ENCODE measurements around the gene TTC31. TPM values are rescaled to one million over a fixed set of nuclear protein-coding genes. Genes with fewer than 3 reads are reported as not detected.
A peak's percentile ranks its signal among the peaks of the same experiment; 100 is the strongest.

TTC31 gene
- total RNA-seq, 1 experiment from 2014 or later = 26.4 TPM

- Histone ChIP-seq H3K27me3 (ENCODE audit: insufficient read depth, low read length) (no peaks in the 10 kb centered on the region), H3K9me2 (ENCODE audit: insufficient read depth) (no peaks in the 10 kb centered on the region), H4K20me1 (ENCODE audit: insufficient read depth) (no peaks in the 10 kb centered on the region), H3K79me2 (ENCODE audit: insufficient read depth, low read length) (peaks cover 42% of the 10 kb centered on the region), H3K4me1 (ENCODE audit: control insufficient read depth in 1 of 2, insufficient read depth in 2 of 2, low read length in 2 of 2) (peaks cover 14 to 30% of the 10 kb centered on the region in 2 experiments), H3K36me3 (ENCODE audit: control insufficient read depth in 1 of 2, insufficient read depth in 2 of 2, low read length in 2 of 2) (peaks cover 18 to 27% of the 10 kb centered on the region in 2 experiments), H3K9ac (ENCODE audit: low read length) (peak overlapping the region; percentile 98; the same call in 1 of the 2 replicates), H3K4me2 (ENCODE audit: low read length) (peak overlapping the region; percentile 86), H2AFZ (ENCODE audit: low read depth, low read length, poor library complexity, severe bottlenecking) (no peak overlapping the region), H3K9me3 (ENCODE audit: control insufficient read depth in 1 of 2, insufficient read depth in 1 of 2, low read depth in 1 of 2, low read length in 2 of 2) (no peaks in the 10 kb centered on the region), H3K27ac (ENCODE audit: low read depth, low read length) (no peak overlapping the region), H3K4me3 (replicated peaks in 1 of 2; ENCODE audit: low read depth in 1 of 2, low read length in 2 of 2) (peak overlapping the region in 1 of 2 experiments; percentile 100; a peak in 3 of 4 replicates)
- no TSS peak for BruUV-seq (replicated peaks)
- intact Hi-C loops (cut with micrococcal nuclease) = no loop called here
- ChIA-PET POLR2A (no interaction called here), CTCF (no interaction called here), RAD21 (ENCODE audit: low non-redundant PET in 1 of 2, low total read pairs in 2 of 2, uncharacterized antibody in 2 of 2, unreplicated experiment in 2 of 2) (no interaction called here)
- ATAC-seq = no peak
- no peak for DNase-seq (ENCODE audit: low read depth, low spot score)
- TF ChIP-seq, protein P1, sequence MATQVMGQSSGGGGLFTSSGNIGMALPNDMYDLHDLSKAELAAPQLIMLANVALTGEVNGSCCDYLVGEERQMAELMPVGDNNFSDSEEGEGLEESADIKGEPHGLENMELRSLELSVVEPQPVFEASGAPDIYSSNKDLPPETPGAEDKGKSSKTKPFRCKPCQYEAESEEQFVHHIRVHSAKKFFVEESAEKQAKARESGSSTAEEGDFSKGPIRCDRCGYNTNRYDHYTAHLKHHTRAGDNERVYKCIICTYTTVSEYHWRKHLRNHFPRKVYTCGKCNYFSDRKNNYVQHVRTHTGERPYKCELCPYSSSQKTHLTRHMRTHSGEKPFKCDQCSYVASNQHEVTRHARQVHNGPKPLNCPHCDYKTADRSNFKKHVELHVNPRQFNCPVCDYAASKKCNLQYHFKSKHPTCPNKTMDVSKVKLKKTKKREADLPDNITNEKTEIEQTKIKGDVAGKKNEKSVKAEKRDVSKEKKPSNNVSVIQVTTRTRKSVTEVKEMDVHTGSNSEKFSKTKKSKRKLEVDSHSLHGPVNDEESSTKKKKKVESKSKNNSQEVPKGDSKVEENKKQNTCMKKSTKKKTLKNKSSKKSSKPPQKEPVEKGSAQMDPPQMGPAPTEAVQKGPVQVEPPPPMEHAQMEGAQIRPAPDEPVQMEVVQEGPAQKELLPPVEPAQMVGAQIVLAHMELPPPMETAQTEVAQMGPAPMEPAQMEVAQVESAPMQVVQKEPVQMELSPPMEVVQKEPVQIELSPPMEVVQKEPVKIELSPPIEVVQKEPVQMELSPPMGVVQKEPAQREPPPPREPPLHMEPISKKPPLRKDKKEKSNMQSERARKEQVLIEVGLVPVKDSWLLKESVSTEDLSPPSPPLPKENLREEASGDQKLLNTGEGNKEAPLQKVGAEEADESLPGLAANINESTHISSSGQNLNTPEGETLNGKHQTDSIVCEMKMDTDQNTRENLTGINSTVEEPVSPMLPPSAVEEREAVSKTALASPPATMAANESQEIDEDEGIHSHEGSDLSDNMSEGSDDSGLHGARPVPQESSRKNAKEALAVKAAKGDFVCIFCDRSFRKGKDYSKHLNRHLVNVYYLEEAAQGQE (IDR thresholded peaks at IDR 0.05; ENCODE audit: low read depth) = no peak
- TF ChIP-seq YY1 (IDR thresholded peaks at IDR 0.05; ENCODE audit: extremely low read depth, insufficient replicate concordance, low read depth, low read length) = no peak
- no peak for TF ChIP-seq EGR1 (IDR thresholded peaks at IDR 0.05; ENCODE audit: low read depth)
- no peak for TF ChIP-seq TCF7L2 (IDR thresholded peaks at IDR 0.05; ENCODE audit: borderline replicate concordance, extremely low read depth, insufficient read depth, insufficient read length)
- TF ChIP-seq FOSL1 (IDR thresholded peaks at IDR 0.05; ENCODE audit: low read depth) = no peak
- TF ChIP-seq JUND (IDR thresholded peaks at IDR 0.05) = no peak
- TF ChIP-seq POLR2A (IDR thresholded peaks at IDR 0.05; ENCODE audit: borderline replicate concordance, extremely low read depth, insufficient read depth, insufficient read length) = no peak
- TF ChIP-seq CTCF (IDR thresholded peaks at IDR 0.05 in 2 of 3, conservative IDR thresholded peaks at IDR 0.05 in 1 of 3; ENCODE audit: borderline replicate concordance in 1 of 3, insufficient read depth in 1 of 3, low read depth in 2 of 3, low read length in 2 of 3) = no peak
- TF ChIP-seq SRF (IDR thresholded peaks at IDR 0.05; ENCODE audit: low read depth) = no peak
These were observed 44.9 kb downstream of the TTC31 start for GRCh38 chr2:74527741-74528140.
